NCI-H187 treated with DMSO at 0.1 percent for 48 hours (cell line): Measurements from ENCODE around the gene TAF1B.

Experiments
- DNase-seq: peaks from one replicate; lab custom pipeline; 2025; lab: John Stamatoyannopoulos, UW

Gene TAF1B

GRCh38 chr2:9843229-9844035 is at the start of gene TAF1B:
TSS of gene TAF1B (plus strand) at chr2:9843474. CDS start at chr2:9843542, 68 bp downstream.
- peak; percentile 79 for DNase-seq

DNA sequence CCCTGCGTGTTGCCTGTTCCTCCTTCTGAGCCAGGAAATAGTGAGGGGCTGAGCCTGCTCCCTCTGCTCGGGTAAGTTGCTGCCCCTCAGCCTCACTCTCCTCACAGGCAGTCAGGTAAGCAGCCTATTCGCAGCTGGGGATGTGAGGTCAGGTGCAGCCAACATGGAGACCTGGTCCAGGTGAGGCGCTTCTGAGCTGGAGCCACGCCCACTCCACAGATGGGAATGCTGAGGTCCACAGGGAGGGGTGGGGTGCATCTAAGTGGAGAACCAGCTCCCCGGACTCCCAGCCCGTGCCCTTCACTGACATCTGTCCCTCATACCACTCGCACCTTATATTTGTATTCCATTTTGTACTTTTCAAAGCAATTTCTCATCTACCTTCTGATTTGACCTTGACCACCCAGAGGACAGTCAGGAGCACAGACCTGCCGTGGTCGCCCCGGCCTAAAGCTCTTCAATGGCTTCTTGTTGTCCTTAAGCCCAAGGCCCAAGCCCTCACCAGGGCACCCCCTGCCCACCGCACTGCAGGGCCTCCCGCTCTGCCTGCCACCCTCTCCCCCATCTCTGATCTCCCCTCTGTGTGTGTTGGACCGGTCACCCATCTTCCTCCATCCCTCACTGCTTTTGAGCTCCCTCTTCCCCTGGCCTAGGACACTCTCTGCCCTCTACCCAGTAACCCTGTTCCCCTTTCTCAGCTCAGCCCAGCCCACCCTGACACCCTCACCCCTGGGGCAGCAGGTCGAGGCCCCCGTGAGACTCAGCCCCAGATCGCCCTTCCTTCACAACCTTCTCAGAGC is 49.2 kb upstream of the TAF1B start:
- DNase-seq: no peak

GRCh38 chr2:9795071-9795470 is 48.2 kb upstream of the TAF1B start:
- no peak for DNase-seq

- no peak for DNase-seq
Observed at GRCh38 chr2:9796056-9797010, 46.9 kb upstream of the TAF1B start.

DNA sequence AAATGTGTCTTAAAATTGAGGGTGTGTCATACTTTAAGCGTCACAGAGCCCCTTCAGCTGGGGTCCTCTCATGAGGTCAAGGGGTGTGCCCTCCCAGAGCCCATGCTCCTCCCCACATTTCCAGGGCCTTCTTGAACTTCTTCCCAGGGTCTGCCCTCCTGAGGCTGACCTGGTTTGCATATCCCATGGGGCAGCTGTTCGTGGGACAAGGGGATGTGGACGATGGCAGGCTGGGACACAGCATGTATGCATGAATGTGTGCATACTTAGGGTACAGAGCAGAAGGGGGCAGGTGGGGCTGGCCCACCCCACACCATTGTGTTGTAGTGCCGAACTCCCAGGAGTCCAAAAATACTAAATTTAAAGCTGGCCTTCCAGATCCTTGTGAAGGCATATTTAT is 46.2 kb upstream of the TAF1B start:
- no peak for DNase-seq

DNA sequence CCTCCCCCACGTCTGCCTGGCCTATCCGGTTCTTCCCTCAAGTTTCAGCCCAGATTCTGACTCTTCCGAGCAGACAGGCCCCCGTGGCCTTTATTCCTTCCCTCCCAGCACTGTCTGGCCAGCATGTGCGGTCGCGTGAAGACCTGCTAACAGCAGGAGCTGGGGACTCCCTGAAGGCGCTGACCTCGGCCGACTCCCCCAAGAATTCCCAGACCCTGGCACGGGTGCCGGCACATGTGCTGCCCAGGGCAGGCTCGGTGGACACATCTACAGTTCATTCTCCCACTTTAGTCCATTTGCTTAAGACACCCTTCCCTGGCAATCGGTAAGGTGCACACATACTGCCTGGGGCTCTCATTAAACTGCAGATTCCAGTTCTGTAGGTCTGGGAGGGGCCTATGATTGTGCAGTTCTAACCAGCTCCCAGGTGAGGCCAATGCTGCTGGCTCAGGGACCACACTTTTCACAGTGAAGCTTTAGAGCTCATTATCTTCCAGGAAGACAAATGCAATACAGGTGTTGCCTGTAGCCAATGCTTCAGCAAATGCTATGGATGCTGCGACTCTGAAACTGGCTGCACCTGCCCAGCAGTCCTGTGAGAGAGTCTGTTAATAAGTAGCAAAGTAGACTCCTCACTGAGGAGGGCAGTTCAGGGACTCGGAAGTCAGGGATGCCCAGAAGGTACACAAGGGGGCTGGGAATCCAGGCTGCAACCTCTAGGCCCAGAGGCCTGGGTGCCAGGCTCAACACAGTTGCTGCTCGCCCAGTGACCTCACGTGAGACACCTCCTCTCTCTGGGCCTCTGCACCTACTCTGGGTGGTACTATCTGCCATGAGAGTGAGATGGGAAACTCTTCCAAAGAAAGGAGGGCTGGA is 45.4 kb upstream of the TAF1B start:
- no peak for DNase-seq

DNA sequence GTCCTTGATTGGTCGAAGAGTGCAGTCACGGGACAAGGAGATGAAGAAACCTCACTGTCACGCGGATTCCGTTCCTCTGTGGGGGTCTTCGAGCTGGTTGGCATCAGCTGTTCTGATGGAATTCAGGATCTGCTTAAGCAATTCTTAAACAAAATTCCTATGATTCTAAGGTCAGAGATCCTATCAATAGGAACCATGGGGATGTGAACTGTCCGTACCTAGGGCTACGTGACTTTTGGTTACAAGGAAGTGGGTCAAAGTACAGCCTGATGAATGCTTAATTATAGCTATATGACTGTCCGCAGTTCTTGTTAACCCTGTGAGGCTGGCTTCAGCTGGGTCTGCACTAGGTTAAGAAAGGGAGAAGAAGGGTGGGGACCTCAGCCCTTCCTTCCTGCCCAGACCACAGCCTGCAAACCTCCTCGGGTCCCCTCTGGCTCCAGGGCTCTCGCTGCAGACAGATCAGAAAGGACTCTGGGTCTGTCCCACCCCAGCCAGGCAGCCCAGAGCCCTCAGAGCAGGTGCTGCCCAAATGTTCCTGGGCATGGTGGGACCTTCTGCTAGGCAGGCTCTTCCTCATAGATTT is 44.2 kb upstream of the TAF1B start:
- DNase-seq: no peak

- no peak for DNase-seq
Observed at GRCh38 chr2:9799729-9800632, 43.3 kb upstream of the TAF1B start.

DNA sequence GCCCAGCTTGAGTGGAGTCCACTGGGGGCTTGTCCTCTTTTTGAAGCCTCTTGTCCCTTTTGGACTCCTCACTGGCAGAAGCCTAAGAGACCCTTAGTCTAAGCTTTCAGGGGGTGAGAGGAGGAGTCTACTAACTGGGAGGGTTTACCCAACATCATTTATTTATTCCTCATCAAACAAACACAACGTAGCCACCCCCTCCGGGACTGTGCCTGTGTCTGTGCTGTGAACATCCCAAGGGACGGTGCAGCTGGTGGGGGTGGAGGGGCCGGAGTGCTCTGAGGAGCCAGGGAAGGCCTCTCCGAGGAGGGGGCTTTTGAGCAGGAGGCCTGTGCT is 42.7 kb upstream of the TAF1B start:
- DNase-seq: no peak

GRCh38 chr2:9800975-9801726 is 42.1 kb upstream of the TAF1B start:
- no peak for DNase-seq

DNA sequence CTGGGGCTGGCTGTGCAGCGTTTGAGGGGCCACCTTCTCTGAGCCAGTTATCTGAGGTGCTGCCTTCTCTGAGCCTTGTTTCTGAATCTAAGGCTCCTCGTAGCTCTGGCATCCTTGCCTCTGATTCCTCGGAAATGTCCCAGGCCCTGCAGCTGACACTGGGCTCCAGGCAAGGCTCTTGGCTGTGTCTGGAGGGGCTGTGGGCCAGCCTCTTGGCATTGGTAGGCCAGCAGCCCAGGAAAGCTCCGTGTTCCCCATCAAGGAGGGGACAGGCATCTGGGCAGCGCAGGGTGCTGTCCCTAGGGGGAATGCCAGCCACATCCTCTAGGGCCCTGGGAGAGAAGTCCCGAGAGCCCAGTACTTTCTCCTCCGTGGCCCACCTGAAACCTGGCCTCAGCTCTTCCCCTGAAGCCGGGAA is 40.7 kb upstream of the TAF1B start:
- DNase-seq: no peak

GRCh38 chr2:9803023-9803805 is 40.1 kb upstream of the TAF1B start:
- DNase-seq: no peak

DNA sequence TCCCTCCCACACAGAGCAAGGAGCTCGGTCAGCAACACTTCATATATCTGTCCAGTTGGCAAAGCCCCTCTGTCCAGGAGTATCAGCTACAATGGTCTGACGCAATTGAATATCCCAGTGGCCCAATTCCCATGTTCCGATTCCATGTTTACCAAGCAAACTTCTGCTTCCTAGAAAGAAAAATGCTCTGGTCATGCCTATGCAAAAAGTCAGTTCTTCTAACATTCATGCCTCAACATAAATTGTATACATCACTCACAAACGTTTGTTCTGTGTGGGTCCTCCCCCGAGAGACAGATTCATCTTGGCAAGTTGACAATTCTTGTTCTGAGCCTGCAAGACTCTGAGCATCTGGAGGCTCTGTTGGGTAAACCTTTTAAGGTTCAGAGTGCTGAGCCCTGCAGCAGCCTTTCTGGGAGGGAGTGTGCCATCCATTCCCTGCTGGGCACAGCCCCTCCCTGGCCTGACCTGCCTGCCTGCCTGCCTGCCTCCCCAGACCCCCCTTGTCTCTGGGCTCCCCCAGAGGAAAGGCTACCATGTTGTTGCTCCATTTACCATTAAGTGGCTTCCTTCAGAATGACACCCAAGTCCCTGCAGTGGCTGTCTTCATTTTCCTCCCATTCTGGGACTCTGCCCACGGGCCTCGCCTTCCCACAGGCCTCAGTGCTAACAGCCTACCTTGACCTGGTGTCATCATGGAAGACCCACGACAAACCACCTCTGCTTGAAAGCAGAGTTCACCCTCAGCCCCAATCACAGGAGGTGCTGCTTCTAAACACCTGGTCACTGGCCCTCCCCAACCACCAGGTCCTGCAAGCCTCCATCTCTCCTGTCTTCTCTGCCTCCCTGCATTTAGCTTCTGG is 37.6 kb upstream of the TAF1B start:
- no peak for DNase-seq

- no peak for DNase-seq
Observed at GRCh38 chr2:9806298-9806610, 37.0 kb upstream of the TAF1B start.

DNA sequence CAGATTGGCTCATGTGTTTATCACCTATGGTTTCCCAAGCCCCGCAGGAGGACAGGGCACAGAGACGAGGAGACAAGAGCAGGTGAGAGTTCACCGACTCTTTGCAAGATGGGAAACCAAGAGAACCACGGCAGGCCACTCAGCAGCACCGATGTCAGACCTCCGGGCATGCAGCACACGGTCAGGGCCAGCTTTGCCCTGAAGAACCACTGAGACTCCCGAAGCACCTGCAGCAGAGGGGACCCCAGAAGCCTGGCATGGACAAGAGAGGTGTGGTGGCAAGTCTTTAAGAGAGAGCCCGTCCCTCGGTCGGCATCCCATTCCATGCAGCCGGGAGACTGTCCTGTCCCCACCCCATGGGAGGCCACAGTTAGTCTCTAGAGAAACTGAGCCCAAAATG is 36.6 kb upstream of the TAF1B start:
- no peak for DNase-seq

DNA sequence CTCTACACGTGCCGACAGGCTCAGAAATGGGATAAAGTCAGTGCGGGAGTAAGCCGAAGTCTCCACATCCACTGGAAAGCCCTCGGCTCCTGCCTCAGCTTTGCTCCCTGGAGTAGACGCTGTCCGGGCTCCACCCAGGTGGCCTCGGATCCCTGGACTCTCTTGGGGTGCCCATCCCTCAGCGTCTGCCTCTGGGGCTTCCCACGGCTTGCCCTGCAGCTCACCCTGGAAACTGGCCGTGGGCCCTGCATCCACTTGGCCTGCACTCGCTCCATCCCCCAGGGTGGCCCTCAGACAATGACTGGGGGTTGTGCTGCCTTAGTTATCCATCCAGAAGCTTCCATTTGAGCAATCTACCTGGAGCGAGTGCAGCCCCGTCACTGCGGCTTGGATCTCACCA is 36.2 kb upstream of the TAF1B start:
- DNase-seq: no peak

DNA sequence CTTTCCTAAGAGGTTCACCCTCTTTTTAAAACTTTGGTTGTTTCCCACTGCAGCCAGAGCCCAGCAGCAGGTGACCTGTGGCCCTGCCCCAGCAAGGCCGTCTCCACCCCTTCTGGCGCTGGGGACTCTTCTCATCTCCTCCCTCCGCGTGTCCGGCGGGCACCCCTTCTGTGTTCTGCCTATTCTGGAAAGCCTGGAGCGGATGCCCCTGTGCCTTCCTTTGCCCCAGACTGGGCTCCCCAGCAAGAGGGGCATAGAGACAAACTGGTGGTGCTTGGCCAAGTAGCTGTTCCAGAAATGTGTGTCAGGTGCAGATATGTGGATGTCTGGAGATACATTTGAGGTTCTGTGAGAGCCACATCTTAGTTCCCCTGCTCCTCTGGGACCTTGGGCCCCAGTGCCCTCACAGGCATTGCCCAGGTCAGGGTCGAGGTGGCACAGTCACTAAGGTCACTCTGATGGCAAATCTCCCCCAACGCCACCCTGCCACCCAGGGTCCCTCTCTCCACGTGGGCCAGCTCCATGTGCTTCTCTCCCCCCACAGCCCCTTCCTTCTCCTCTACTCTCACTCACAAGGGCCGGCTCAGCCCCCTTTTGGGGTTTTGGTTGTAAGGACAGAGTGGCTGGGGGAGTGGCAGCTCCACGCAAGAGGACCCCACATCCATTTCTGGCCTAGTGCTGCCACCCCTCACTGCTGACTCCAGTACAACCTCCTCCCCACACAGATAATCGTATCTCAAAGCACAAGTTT is 35.5 kb upstream of the TAF1B start:
- DNase-seq: no peak
